M059J (cell line): ENCODE results near the gene PCCA. TPM values are rescaled to one million over a fixed set of nuclear protein-coding genes. Genes with fewer than 3 reads are reported as not detected.
A peak's percentile ranks its signal among the peaks of the same experiment; 100 is the strongest.
"Not testable (repeated sequence)": the region's sequence is repeated elsewhere in the genome, so short reads cannot be mapped to it uniquely, and the experiment has no call there.

Source experiments
- DNase-seq: peaks from one replicate; pipeline ENCODE4 v3.0.0-alpha.2; 2012; ENCODE audit warnings: low read depth
- total RNA-seq: library from RNA; depleted of rRNA; stranded (reverse); fragments of >200 nt; shearing (Covaris generic); gene quantifications from 2 replicates; pipeline ENCODE4 v1.2.3, GENCODE V29; 2014; rRNA removed

PCCA gene, protein sequence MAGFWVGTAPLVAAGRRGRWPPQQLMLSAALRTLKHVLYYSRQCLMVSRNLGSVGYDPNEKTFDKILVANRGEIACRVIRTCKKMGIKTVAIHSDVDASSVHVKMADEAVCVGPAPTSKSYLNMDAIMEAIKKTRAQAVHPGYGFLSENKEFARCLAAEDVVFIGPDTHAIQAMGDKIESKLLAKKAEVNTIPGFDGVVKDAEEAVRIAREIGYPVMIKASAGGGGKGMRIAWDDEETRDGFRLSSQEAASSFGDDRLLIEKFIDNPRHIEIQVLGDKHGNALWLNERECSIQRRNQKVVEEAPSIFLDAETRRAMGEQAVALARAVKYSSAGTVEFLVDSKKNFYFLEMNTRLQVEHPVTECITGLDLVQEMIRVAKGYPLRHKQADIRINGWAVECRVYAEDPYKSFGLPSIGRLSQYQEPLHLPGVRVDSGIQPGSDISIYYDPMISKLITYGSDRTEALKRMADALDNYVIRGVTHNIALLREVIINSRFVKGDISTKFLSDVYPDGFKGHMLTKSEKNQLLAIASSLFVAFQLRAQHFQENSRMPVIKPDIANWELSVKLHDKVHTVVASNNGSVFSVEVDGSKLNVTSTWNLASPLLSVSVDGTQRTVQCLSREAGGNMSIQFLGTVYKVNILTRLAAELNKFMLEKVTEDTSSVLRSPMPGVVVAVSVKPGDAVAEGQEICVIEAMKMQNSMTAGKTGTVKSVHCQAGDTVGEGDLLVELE
- total RNA-seq, result 10.0 and 10.6 TPM in 2 replicates

DNA sequence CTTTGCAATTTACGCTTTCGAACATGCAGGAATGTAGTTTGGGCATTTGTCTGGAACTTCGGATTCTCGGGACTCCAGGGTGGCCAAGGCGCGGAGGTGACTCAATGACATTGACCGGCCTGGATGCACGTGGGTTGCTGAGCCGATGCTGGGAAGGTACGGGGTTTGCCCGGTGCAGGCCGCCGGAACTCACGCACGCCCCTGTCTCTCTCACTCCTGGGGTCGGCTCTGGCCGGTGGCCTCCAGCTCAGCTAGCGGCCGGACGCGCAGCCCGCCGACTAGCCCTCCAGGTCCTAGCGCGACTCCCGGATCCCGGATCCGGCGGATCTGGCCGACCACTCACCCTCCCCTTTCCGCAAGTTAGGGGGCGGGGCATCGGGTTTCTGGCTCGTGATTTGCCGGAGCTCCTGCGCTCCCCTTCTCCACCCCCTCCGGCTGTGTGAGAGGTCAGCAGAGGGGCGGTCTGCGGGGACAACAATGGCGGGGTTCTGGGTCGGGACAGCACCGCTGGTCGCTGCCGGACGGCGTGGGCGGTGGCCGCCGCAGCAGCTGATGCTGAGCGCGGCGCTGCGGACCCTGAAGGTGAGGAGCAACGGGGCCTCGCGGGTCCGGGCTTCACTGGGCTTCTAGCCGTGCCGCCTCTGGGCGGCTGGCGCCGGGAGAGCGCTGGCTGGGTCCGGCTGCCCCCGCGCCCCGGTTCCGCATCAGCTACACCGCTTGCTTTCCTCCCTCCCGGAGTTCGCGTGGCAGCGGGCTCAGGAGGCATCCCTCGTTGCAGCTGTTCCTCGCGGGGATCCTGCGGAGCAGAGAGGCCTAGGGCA lies at the start of gene PCCA:
Gene PCCA, plus strand, starts transcription at position 450 of the 821 bp plus-strand sequence. Its CDS starts 28 bp downstream, at position 478.
- peak; percentile 91 for DNase-seq

- DNase-seq, result no peak
Measured at GRCh38 chr13:100039740-100040139, 49.2 kb upstream of the PCCA start.

DNA sequence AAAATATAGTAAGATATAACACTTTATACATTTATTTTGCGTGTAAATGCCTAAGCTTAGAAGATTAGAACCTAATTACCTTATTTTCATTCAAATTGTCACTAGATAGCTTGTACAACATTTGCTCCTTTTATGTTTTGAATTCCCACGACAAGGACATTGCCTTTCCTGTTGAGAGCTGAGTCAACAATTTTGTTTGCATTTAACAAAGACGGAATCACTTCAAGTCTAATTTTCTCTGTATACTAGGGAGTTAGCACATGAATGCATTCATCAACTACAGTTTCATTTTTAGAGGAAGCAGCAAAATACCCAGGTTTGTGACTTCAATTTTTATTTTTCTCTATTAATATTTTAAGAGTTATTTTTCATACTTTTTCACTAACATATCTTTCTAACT lies 48.7 kb upstream of the PCCA start:
- DNase-seq, result no peak

DNA sequence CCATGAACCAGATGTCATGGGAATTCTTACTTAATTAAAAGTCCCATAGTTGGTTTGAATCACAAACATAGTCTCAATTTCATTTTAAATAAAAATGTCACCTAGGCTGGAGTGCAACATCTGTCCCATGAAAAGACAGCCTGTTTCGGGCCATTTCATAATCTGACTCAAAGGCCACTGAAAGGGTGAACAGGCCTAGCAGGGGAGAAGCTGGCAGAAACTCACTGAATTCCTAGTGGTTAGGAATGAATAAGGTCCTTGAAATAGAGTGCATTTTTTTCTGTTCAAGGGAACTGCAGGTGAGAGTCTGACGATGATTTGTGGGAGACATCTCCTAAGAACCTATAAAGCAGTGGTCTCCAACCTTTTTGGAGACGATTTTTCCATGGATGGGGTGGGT lies 44.0 kb upstream of the PCCA start:
- no peak for DNase-seq

DNA sequence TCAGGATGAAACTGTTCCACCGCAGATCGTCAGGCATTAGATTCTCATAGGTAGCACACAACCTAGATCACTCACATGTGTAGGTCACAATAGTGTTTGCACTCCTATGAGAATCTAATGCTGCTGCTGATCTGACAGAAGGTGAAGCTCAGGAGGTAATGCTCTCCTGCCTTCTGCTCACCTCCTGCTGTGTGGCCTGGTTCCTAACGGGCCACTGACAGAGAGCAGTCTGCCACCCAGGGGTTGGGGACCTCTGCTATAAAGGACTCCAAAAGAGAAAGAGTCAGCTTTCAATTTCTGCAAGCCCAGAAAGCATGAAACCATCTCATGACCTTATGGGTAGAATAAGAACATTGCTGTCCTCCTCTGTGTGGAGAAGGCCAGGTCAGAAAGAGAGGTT lies 43.5 kb upstream of the PCCA start:
- no peak for DNase-seq

GRCh38 chr13:100051070-100051469 lies 37.8 kb upstream of the PCCA start:
- no peak for DNase-seq

GRCh38 chr13:100059827-100060226 lies 29.1 kb upstream of the PCCA start:
- no peak for DNase-seq

DNA sequence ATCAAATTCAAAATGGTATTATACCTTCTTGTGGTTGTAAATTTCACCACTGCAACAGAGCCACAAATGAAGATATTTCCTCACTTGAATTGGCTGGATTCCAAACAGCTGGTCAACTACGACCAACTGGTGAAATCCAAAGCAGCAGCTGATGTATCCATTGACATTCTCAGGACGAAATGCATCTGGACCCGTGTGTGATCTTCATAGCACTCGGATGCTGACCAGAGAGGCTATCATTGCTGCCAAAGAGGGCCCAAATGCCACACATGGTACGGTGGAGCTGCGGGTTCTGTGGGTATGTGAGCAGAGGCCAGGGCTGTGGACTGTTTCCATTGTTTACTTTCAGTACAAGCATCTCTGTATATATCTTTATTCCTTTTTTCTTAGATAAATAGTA lies 25.6 kb upstream of the PCCA start:
- DNase-seq, result no peak

- no peak for DNase-seq
Measured at GRCh38 chr13:100063906-100064305, 25.0 kb upstream of the PCCA start.

DNA sequence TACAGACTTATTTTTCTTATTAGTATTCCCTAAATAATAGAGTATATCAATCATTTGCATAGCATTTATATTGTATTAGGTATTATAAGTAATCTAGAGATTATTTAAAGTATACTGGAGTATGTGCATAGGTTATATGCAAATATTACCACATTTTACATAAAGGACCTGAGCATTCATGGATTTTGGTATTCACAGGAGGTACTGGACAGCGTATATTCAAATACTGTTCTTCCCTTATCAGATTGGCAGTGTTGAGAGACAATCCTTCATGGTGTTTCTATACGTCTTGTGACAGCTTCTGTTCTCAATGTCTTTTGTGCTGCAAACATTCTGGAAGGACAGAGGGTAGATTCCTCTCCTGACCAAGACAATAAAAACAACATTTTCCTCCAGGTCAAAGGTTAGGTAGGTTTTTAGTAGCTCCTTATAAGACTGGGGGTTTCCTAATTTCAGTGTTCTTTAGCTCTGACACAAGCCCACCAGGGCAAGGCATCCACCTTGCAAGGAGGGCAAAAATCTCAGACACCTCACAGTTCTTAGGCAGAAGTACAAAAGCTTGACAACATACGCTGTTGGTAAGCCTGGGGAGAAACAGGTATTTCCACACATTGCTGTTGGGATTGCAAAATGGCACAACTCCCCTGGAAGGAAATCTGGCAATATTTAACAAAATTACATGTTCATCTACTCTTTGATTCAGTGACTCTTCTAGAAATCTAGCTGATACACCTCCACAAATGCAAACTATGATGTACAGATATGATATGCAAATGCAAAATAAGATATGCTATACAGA lies 20.6 kb upstream of the PCCA start:
- no peak for DNase-seq

DNA sequence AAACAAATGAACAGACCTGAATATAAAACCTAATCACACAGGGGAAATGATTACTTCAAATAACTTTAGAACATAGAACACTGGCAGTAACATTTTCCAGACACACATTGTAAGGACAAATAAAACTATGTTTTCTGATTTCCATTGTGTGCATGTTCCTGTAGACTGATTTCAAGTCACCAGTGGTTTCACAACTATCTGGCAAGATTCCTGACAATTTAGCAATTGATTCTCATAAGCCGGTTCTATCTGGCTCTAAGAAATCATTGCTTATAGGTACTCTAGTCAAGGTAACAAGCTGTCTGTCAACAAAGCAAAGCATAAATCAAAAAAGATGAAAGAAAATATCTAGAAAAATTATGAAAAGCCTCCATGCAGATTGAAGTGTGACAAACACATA lies 19.6 kb upstream of the PCCA start:
- DNase-seq, result no peak

DNA sequence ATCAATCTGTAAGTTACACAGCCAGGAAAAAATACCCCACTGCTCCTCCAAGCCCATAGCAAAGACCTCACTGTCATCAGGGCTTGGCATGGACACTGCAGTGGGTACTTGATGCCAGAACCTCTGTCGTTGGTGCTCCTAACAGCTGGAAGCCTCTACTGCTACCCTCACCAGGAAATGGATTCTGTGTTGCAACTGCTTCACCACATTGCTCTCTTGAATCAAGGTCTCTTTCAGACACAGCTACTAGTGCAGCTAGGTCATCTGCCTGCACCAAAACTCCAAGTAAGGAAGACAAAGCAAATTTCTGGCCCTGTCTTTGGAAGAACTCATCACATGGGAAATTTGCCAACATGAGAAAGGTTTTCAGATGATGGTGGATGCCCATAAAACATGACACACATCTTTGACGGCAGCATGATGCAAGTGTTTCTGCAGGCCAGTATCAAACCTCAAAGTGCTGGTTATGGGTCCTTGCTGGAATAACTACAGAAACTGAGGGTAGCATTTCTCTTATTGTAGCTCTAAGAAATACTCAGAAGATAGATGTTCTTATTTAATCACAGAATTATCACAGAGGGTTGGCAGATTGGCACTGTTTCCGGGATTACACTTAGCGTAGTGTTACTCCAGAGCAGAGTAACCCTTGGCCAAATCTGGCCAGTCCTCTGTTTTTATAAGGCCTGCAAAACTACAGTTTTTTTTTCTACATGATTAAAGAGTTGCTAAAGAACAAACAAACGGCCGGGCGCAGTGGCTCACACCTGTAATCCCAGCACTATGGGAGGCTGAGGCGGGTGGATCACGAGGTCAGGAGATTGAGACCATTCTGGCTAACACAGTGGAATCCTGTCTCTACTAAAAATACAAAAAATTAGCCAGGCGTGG lies 12.9 kb upstream of the PCCA start:
- no peak for DNase-seq

DNA sequence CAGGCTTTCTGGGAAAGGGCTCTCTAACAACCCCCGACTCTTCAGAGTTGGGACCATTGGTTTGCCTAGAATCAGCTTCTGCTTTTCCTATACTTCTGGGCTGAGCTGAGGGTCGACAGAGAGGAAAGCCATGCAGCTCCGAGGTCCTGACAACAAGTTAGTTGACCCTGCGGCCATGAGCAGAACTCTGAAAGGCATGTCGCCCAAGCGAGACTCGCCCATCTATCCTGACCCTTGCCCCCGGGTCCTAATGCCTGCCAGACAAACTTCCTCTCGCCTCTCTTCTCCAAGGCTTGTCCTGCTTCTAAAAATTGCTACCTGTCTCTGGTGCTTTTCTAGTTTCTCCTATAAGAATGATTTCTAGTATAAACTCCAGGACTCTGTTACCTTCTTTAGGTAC lies 9.9 kb upstream of the PCCA start:
- not testable (repeated sequence) for DNase-seq

DNA sequence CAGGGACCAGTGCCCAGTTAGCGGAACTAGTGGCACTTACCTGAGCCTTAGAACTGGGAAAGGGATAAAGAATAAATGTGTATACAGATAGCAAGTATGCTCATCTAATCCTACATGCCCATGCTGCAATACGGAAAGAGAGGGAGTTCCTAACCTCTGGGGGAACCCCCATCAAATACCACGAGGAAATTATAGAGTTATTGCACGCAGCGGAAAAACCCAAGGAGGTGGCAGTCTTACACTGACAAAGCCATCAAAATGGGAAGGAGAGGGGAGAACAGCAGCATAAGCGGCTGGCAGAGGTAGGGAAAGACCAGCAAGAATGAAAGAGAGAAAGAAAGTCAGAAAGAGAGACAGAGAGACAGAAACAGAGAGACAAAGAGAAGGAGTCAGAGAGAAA lies 5.5 kb upstream of the PCCA start:
- not testable (repeated sequence) for DNase-seq

DNA sequence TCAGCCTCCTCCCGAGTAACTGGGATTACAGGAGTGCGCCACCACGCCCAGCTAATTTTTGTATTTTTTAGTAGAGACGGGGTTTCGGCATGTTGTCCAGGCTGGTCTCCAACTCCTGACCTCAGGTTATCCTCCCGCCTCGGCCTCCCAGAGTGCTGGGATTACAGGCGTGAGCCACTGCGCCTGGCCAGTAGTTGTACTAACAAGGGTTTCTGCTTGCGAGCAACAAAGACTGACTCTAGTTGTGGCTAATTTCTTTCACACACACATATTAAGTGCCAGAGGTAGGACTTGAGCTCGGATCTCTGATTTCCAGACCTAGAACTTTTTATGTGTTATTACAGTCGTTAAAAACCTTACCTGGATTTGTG lies 635 bp upstream of the PCCA start:
- DNase-seq, result no peak

DNA sequence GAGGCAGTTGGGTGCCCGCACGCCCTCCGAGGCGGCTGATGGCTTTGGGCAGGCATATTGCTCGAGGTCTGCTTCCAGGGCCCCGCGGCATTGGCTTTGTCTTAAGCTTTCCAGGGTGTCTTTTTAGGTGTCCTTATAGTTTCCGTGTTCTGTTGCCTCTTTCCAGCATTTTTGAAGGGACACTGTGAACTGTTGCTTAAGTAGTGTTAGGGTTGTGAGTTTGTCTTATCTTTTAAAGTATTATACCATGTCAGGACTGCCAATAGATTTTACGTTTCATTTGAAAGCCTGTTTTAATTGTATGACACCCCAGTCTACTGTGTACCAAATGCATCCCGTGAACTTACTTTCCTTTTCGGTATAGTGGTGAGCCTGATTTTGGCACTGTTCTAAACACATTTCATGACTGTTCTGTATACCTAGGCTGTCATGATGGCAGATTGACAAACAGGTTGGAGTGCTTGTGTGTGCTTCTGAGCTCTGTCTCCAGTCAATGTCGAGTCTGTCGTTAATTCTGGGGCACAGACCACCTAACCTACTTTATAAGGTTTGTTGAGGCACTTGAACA lies 656 bp downstream of the PCCA start:
- peak; percentile 32 for DNase-seq

- DNase-seq, result no peak
Measured at GRCh38 chr13:100090861-100091260, 2.0 kb downstream of the PCCA start.

DNA sequence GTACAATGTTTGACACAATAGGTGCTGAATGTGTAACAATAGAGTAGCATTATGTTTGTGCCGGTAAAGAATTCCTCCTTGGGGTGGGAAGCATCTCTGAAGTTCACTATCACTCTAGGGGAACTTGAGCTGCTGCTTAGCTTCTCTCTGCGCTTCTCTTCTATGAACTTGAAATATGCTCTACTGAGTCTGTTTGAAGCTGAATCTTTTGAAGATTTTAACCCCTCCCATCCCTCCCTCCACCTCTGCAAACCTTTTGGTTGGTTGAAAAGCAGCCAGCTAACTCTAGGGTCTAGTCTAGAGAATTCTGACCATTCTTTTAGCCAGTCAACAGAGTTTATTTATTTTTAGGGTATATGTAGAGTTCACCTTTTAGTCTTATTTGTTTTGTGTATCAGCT lies 2.5 kb downstream of the PCCA start:
- DNase-seq, result no peak

DNA sequence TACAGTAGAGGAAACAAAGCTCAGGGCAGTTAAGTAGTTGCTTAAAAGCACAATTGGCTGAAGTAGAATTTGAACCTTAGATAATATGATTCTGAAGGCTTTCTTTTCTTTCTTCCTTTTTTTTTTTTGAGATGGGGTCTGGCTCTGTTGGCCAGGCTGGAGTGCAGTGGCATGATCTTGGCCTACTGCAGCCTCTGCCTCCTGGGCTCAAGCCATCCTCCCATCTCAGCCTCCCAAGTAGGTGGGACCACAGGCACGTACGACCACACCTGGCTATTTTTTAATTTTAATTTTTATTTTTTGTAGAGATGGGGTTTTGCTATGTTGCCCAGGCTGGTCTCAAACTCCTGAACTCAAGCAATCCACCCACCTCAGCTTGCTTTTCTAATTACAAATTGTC lies 3.4 kb downstream of the PCCA start:
- DNase-seq, result not testable (repeated sequence)

- DNase-seq, result no peak
Measured at GRCh38 chr13:100095498-100095897, 6.6 kb downstream of the PCCA start.
